Stomach smooth muscle (tissue), 2 donors: Measurements from ENCODE around the gene MIA2.
"Not testable (repeated sequence)": the region's sequence is repeated elsewhere in the genome, so short reads cannot be mapped to it uniquely, and the experiment has no call there.

ENCODE experiments used
- H3K27ac ChIP-seq: one replicate; pipeline ENCODE4 v1.7.0; 2013; ENCODE audit warnings: mild to moderate bottlenecking, low read length, inconsistent platforms
- H3K27me3 ChIP-seq, 2 donors: one replicate each; pipeline ENCODE4 v1.7.0; 2013; ENCODE audit warnings: low read length in 2 of 2; ENCODE audit not compliant: insufficient read depth in 2 of 2, control insufficient read depth in 1 of 2
- H3K36me3 ChIP-seq, 2 donors: one replicate each; pipeline ENCODE4 v1.7.0; 2013; ENCODE audit warnings: low read length in 2 of 2; ENCODE audit not compliant: control insufficient read depth in 2 of 2, insufficient read depth in 2 of 2
- H3K4me1 ChIP-seq: one replicate; pipeline ENCODE4 v1.7.0; 2013; ENCODE audit warnings: low read length; ENCODE audit not compliant: control insufficient read depth, insufficient read depth
- H3K4me3 ChIP-seq, 2 donors: one replicate each; pipeline ENCODE4 v1.7.0; 2013; ENCODE audit warnings: low read length in 2 of 2
- H3K9ac ChIP-seq, 2 donors: one replicate each; pipeline ENCODE4 v1.7.0; 2013; ENCODE audit warnings: low read length in 2 of 2, mild to moderate bottlenecking in 1 of 2
- H3K9me3 ChIP-seq, 2 donors: one replicate each; pipeline ENCODE4 v1.7.0; 2013; ENCODE audit warnings: low read length in 2 of 2; ENCODE audit not compliant: control insufficient read depth in 2 of 2
- donor health status: healthy.
- donor health status: Pancreatic carcinoma.

MIA2 gene

DNA sequence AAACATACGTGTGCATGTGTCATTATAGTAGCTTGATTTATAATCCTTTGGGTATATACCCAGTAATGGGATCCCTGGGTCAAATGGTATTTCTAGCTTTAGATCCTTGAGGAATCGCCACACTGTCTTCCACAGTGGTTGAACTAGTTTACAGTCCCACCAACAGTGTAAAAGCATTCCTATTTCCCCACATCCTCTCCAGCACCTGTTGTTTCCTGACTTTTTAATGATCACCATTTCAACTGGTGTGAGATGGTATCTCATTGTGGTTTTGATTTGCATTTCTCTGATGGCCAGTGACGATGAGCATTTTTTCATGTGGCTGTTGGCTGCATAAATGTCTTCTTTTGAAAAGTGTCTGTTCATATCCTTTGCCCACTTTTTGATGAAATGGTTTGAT, 26.4 kb downstream of the MIA2 start:
- not testable (repeated sequence) for H3K4me1 ChIP-seq, H3K9me3 ChIP-seq, H3K27ac ChIP-seq, H3K4me3 ChIP-seq, H3K27me3 ChIP-seq, H3K36me3 ChIP-seq, H3K9ac ChIP-seq

DNA sequence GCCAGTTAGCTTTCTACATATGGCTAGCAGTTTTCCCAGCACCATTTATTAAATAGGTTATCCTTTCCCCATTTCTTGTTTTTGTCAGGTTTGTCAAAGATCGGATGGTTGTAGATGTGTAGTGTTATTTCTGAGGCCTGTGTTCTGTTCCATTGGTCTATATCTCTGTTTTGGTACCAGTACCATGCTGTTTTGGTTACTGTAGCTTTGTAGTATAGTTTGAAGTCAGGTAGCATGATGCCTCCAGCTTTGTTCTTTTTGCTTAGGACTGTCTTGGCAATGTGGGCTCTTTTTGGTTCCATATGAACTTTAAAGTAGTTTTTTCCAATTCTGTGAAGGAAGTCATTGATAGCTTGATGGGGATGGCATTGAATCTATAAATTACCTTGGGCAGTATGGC, 28.5 kb downstream of the MIA2 start:
- not testable (repeated sequence) for H3K27ac ChIP-seq, H3K9ac ChIP-seq, H3K9me3 ChIP-seq, H3K36me3 ChIP-seq, H3K4me1 ChIP-seq, H3K4me3 ChIP-seq, H3K27me3 ChIP-seq

DNA sequence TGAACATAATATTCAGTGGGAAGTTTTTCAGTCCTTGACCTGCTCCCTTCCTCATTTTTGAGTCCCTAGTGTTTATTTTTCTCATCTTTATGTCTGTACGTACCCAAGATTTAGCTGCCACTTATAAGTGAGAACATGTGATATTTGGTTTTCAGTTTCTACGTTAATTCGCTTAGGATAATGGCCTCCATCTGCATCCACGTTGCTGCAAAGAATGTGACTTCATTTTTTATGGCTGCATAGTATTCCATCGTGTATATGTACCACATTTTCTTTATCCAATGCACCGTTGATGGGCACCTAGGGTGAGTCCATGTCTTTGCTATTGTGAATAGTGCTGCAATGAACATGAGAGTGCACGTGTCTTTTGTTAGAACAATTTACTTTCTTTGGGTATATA, 30.3 kb downstream of the MIA2 start:
- Histone ChIP-seq H3K9ac (no peak overlapping the region), H3K4me1 (no peaks in the 10 kb centered on the region)

DNA sequence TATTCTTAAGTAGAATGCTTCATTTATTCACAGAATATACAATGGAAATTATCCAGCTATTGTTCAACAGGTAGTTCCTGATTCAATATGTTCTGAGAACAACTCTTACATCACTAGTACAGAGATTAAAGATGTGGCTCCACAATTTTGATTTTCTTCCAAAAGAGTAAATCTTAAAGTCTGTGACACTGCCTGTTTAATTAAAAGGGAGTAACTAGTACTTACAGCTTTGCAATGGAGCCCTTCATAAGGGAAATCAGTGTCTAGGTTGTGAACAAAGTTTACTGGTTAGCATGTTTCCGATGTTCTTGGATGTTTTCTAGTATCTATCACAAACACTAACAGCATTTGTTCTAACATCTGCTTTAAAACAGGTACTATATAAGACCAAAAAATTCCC, 30.8 kb downstream of the MIA2 start:
- no peaks in the 10 kb centered on the region for H3K9me3 ChIP-seq
- no peak overlapping the region for H3K9ac ChIP-seq
- H3K36me3 ChIP-seq: no peaks in the 10 kb centered on the region
- no peaks in the 10 kb centered on the region for H3K27me3 ChIP-seq
- H3K27ac ChIP-seq: no peak overlapping the region
- H3K4me3 ChIP-seq: no peak overlapping the region
- no peaks in the 10 kb centered on the region for H3K4me1 ChIP-seq

More for the DNA sequence above, 30.3 kb downstream of the MIA2 start:
- no peaks in the 10 kb centered on the region for H3K36me3 ChIP-seq
- no peak overlapping the region for H3K4me3 ChIP-seq
- H3K27ac ChIP-seq: no peak overlapping the region
- H3K27me3 ChIP-seq: no peaks in the 10 kb centered on the region
- no peaks in the 10 kb centered on the region for H3K9me3 ChIP-seq

DNA sequence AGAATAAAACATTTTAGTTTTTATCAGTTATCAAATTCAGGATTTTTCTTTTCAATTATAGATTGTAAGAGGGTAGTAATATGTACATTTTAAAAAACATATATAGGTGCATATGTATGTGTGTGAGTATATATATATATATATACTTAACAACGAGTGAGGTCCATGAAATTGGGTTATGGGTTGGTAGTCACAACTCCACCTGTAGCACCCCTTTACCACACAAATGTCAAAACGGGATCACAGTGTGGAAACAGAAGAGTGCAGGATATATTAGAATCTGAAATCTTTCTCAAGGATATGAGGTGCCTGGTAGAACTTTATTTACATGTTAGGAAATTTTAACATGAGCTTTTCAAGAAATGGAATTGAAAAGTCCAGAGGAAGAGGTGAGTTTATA, 31.3 kb downstream of the MIA2 start:
- Histone ChIP-seq H3K36me3 (no peaks in the 10 kb centered on the region), H3K4me3 (no peak overlapping the region), H3K9ac (no peak overlapping the region), H3K4me1 (no peaks in the 10 kb centered on the region), H3K9me3 (no peaks in the 10 kb centered on the region), H3K27me3 (no peaks in the 10 kb centered on the region), H3K27ac (no peak overlapping the region)

DNA sequence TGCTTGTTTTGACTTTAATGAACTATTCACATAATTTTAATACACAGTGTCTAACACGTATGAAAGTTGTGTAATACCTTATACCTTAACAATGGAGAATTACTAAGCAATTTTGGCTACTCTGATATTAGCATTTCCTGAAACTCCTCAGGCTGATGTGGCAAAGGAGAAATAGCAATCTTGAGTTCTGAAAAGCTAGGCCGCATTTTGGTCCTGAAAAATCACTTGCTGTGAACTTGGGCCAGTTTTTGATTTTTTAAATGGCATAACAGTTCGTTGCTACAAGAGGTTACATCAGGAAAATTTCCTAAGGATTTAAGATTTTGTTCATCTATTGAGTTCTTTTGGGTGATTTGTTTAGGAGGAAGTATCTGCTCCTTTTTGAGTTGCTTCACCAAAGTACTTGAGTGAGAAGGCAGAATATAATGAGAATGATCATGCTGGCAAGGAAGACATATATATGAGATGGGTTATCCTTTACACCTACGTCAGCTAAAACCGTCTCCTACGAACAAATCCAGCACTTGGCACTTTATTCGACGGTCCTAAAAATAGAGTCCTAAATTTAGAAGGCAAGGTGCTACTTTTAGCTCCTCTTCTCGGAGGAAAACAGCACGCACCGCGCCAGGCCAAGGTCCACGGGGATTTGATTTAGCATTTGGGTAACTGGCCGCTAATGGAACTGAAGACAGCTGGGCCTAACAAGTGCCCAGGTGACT, 32.2 kb downstream of the MIA2 start:
- Histone ChIP-seq H3K9ac (peak overlapping the region; percentile 92 to 96), H3K27me3 (no peaks in the 10 kb centered on the region), H3K9me3 (no peaks in the 10 kb centered on the region), H3K4me3 (peak overlapping the region; percentile 79 to 96), H3K36me3 (no peaks in the 10 kb centered on the region), H3K4me1 (no peaks in the 10 kb centered on the region), H3K27ac (peak overlapping the region; percentile 96)

DNA sequence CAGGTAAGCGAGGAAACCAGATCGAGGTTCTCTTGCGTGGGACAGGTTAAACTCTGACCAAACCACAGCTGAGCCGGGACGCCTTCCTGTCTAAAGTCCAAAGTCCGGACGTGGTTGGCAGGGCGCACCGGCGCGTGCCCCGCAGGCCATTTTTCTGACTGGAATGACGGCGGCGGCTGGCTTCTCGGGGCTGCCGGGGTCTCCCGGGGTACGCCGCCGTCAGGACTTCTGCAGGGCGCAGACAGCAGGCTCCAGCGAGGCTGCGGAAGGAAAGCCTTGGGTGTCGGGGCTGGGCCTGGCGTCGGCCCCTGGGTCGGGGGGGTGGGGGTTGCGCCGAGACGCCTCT, 32.8 kb downstream of the MIA2 start:
- Histone ChIP-seq H3K27me3 (no peaks in the 10 kb centered on the region), H3K36me3 (no peaks in the 10 kb centered on the region), H3K9ac (peak overlapping the region; percentile 92 to 96), H3K4me3 (peak overlapping the region; percentile 79 to 96), H3K4me1 (no peaks in the 10 kb centered on the region), H3K27ac (peak overlapping the region; percentile 96), H3K9me3 (no peaks in the 10 kb centered on the region)

DNA sequence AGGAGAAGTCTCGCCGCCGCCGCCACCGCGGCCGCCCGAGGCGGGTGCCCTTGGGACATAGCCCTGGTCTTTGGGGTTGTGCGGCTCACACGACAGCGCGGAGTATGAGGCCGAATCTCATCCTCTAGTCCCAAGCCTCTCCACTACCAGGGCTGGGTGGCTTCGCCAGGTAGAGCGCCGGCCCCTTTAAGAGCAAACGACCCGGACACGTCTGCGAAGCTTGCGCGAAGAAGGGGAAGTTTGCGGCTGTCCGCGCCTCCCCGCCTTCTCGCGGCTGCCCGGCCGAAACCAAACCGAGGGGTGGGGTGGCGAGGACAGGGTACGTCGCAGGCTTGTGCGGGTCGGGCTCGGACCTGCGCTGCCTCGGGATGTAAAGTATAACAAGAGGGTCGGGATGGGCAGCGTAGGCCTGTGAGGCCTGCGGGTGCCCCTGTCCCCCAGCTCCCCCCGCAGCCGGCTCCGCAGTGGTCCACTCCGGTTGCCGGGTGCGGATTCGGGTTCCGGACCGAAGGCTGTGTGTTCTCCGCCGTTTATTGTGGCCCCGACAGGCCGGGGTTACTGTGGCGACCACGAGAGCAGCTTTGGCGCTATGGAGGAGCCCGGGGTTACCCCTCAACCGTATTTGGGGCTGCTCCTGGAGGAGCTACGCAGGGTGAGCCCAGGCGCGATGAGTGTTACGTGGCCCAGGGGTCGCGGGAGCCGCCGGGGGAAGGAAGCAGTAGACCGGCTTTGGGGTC, 33.3 kb downstream of the MIA2 start:
- H3K27me3 ChIP-seq: no peaks in the 10 kb centered on the region
- peak overlapping the region; percentile 96 for H3K27ac ChIP-seq
- no peaks in the 10 kb centered on the region for H3K36me3 ChIP-seq
- H3K9me3 ChIP-seq: no peaks in the 10 kb centered on the region
- peak overlapping the region; percentile 79 to 96 for H3K4me3 ChIP-seq
- no peaks in the 10 kb centered on the region for H3K4me1 ChIP-seq
- peak overlapping the region; percentile 92 to 96 for H3K9ac ChIP-seq

DNA sequence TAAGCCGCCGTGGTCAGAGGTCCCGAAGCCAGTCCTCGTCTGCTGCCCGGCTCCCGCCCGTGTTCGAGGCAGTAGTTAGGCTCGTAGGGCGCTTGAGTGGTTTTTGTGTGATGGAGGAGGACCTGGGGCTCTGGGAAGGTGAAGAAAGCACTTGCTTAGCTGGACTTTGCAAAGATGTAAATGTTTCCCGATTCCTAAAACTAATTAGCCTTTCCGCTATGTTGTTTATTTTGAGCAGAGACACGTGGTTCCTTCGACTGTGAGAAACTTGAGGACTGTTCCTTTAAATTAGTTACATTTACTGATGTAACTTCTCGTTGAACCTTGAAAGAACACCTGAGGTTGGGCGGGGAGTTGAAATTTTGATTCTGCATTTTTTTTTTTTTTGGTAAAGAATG, 33.9 kb downstream of the MIA2 start:
- H3K27me3 ChIP-seq: no peaks in the 10 kb centered on the region
- H3K4me3 ChIP-seq: peak overlapping the region; percentile 79 to 96
- H3K4me1 ChIP-seq: no peaks in the 10 kb centered on the region
- no peaks in the 10 kb centered on the region for H3K36me3 ChIP-seq
- H3K9ac ChIP-seq: peak overlapping the region; percentile 92 to 96
- H3K27ac ChIP-seq: peak overlapping the region; percentile 96
- H3K9me3 ChIP-seq: no peaks in the 10 kb centered on the region

DNA sequence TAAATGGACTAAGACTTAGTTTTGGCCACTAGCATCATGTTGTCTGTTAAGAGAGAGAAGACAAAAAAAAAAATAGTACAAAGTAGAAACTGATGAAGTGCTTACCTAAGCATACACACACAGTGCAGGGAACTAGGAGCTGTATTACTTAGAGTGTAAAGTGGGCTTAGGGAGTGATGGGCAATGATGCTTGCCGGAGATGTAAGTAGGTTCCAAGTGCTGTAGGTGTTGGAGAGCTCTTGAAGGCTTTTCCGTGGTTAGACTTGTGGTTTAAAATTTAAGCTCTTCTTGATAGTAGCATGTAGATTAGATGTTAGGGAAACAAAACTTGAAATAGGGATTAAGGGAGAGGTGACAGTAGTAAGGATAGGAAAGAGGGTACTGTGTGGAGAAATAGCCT, 34.7 kb downstream of the MIA2 start:
- H3K4me3 ChIP-seq: peak overlapping the region; percentile 79 to 96
- no peak overlapping the region for H3K27ac ChIP-seq
- no peaks in the 10 kb centered on the region for H3K9me3 ChIP-seq
- H3K9ac ChIP-seq: peak overlapping the region in 1 of 2 donors; percentile 92
- H3K4me1 ChIP-seq: no peaks in the 10 kb centered on the region
- H3K27me3 ChIP-seq: no peaks in the 10 kb centered on the region
- no peaks in the 10 kb centered on the region for H3K36me3 ChIP-seq

DNA sequence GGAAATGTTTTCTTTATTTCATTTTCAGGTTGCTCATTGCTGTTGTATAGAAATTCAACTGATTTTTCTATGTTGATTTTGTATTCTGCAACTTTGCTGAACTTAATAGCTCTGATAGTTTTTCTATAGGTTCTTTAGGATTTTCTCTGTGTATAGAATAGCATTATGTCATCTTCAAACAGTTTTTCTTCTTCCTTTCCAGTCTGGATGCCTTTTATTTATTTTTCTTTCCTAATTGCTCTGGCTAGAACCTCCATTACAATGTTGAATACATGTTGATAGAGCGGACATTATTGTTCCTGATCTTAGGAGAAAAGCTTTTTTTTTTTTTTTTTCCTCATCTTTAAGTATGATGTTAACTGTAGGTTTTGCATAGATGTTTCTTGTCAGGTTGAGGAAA, 39.2 kb downstream of the MIA2 start:
- no peaks in the 10 kb centered on the region for H3K36me3 ChIP-seq

More for the DNA sequence above, 39.2 kb downstream of the MIA2 start:
- Histone ChIP-seq H3K27me3 (no peaks in the 10 kb centered on the region), H3K4me1 (no peaks in the 10 kb centered on the region), H3K27ac (no peak overlapping the region), H3K4me3 (no peak overlapping the region), H3K9ac (no peak overlapping the region), H3K9me3 (no peaks in the 10 kb centered on the region)
